Thoracic aorta (tissue), 2 donors: Measurements from ENCODE around the gene ALG2. TPM values are rescaled to one million over a fixed set of nuclear protein-coding genes. Genes with fewer than 3 reads are reported as not detected.

ENCODE experiments used
- ATAC-seq: fragments of 150-250 bp; one replicate; pipeline ENCODE4 v1.8.0; 2017; ENCODE audit warnings: low read depth; ENCODE audit not compliant: insufficient number of reproducible peaks, low FRiP score
- DNase-seq: peaks from one replicate; pipeline ENCODE4 v3.0.0-alpha.2; 2020; ENCODE audit warnings: low spot score
- H3K27ac ChIP-seq, 2 donors: fragments of 200-600 bp; sonication (generic); 1 replicate in 1 of 2; 2 replicates in 1 of 2; pipeline ENCODE4 v1.5.1; 2016; ENCODE audit warnings: mild to moderate bottlenecking in 2 of 2, moderate library complexity in 2 of 2
- H3K27me3 ChIP-seq: fragments of 200-600 bp; sonication (generic); replicated peaks from 2 replicates; pipeline ENCODE4 v1.6.0; 2016; ENCODE audit warnings: mild to moderate bottlenecking; ENCODE audit not compliant: insufficient read depth
- H3K36me3 ChIP-seq: fragments of 200-600 bp; sonication (generic); one replicate; pipeline ENCODE4 v1.5.1; 2016
- H3K4me1 ChIP-seq, 2 donors: fragments of 200-600 bp; sonication (generic); 1 replicate in 1 of 2; 2 replicates in 1 of 2; pipeline versions ENCODE4 v1.5.1 to v1.6.0; 2016; ENCODE audit warnings: low read depth in 2 of 2, mild to moderate bottlenecking in 1 of 2; ENCODE audit not compliant: control insufficient read depth in 1 of 2
- H3K4me3 ChIP-seq: fragments of 200-600 bp; sonication (generic); 2 replicates; pipeline ENCODE4 v1.5.1; 2016; ENCODE audit warnings: mild to moderate bottlenecking
- H3K9me3 ChIP-seq: fragments of 200-600 bp; sonication (generic); 2 replicates; pipeline ENCODE4 v1.5.1; 2016
- total RNA-seq, 2 donors: library from RNA; depleted of rRNA; stranded (reverse); fragments of >200 nt; gene quantifications; one replicate each; pipeline versions ENCODE4 v1.1.0 to v1.2.3, GENCODE V29; 2016
- TF ChIP-seq, protein P1 (sequence below): fragments of 200-600 bp; sonication (generic); IDR thresholded peaks from one replicate; pipeline ENCODE4 v1.5.1; 2019; ENCODE audit warnings: antibody characterized with exemption

ALG2 gene
- total RNA-seq, 2 donors from 2014 or later = 19.8 to 49.2 TPM

DNA sequence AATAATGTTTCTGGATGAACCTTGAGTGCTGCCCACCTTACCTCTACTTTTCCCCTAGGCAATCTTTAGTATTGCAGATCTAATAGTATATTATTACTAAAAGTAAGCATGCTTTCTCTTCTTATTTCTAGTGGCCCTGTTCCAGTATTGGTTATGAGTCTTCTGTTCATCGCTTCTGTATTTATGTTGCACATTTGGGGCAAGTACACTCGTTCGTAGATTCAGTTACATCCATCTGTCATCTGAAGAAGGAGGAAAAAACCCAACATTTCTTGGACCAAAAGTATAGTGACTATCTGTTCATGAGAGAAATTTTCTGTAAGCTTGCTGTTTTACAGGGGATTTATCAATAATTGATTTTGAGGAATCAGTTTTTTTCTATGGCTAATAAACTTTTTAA is 8.5 kb upstream of the ALG2 start:
- no peak for ATAC-seq
- no peaks in the 10 kb centered on the region for H3K9me3 ChIP-seq
- peaks cover 0 to 10% of the 10 kb centered on the region in 2 donors for H3K4me1 ChIP-seq
- TF ChIP-seq, protein P1, sequence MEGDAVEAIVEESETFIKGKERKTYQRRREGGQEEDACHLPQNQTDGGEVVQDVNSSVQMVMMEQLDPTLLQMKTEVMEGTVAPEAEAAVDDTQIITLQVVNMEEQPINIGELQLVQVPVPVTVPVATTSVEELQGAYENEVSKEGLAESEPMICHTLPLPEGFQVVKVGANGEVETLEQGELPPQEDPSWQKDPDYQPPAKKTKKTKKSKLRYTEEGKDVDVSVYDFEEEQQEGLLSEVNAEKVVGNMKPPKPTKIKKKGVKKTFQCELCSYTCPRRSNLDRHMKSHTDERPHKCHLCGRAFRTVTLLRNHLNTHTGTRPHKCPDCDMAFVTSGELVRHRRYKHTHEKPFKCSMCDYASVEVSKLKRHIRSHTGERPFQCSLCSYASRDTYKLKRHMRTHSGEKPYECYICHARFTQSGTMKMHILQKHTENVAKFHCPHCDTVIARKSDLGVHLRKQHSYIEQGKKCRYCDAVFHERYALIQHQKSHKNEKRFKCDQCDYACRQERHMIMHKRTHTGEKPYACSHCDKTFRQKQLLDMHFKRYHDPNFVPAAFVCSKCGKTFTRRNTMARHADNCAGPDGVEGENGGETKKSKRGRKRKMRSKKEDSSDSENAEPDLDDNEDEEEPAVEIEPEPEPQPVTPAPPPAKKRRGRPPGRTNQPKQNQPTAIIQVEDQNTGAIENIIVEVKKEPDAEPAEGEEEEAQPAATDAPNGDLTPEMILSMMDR = no peak
- H3K27ac ChIP-seq = no peak overlapping the region
- DNase-seq = no peak
- H3K4me3 ChIP-seq = no peak overlapping the region
- no peaks in the 10 kb centered on the region for H3K27me3 ChIP-seq
- H3K36me3 ChIP-seq = peaks cover 30% of the 10 kb centered on the region

DNA sequence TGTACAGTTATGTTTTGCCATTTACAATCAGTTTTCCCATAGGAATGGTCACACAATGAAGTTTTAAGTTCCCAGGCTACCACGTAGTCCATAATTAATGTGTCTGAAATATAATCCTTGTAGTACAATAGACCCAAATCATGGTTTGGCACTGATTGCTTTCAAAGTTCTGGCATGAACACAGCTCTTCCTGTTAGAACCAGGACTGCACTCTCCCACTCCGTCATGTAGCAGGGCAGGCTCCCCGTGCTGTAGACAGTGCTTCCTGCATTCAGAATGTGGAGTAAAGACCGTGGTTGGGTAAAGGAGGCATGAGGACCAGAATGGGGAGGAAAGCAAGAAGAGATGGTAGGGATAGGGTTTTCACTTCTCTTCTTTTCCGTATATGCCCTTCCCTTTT is 4.3 kb upstream of the ALG2 start:
- Histone ChIP-seq H3K9me3 (no peaks in the 10 kb centered on the region), H3K4me3 (no peak overlapping the region), H3K27ac (no peak overlapping the region), H3K36me3 (peaks cover 21% of the 10 kb centered on the region), H3K4me1 (peaks cover 17 to 36% of the 10 kb centered on the region in 2 donors), H3K27me3 (no peaks in the 10 kb centered on the region)
- TF ChIP-seq, protein P1 = no peak
- no peak for ATAC-seq
- no peak for DNase-seq

DNA sequence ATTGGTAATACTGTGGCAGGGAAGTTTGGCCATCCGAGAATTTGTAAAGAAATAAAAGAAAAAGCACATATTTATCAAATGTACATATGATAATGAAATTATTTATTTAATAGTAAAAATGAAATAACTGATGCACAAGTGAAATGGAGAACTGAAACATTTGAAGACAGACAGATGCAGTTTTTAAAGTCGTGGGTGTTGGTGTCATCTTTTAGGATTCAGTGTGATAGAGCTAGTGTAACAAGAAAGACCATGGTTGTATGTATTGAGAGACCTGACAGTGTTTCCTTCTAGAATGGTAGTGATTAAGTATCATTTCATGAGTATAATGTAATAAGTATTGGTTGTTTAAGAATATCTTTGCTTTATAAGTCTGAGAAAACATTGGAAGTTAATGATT is 2.7 kb upstream of the ALG2 start:
- ATAC-seq (no peak), DNase-seq (no peak)
- Histone ChIP-seq H3K4me3 (peak overlapping the region; percentile 11), H3K27me3 (no peaks in the 10 kb centered on the region), H3K4me1 (peaks cover 31 to 52% of the 10 kb centered on the region in 2 donors), H3K36me3 (peaks cover 11% of the 10 kb centered on the region), H3K27ac (no peak overlapping the region), H3K9me3 (no peaks in the 10 kb centered on the region)
- TF ChIP-seq, protein P1 = no peak

DNA sequence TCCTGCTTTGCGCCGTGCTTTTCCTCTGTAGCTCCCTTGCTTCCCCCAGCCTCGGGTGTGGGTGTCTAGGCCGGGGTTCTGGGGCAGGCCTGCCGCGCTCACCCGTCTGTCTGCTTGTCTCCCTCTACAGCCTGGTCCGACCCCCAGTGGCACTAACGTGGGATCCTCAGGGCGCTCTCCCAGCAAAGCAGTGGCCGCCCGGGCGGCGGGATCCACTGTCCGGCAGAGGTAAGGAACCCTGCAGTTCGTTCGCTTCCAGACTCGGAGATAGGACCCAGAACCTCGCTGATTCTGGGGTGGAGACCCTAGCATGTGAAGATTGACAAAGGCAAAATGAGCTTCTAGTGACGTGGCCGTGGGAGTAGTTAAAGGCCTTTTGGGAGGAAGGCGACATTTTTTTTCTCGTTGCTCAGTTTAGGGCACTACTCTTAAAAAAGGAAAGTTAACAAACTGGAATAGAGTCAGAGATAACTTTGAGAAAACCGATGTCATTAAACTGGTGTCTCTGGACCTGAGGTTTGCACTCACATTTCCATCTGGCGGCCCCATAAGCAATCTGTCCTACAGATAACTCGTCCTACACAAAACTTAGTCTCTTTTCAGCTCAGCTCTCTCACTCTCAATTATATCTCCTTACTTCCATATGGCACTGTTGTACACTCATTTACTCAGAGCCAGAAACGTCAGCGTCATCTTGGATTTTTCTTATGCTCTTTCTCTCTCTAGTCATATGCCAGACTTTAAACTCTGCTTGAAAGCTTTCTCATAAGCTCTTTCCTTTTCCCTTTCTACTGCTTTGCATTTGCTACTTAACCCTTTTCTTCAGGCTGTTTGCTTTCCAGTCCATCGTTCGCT is 901 bp upstream of the ALG2 start:
- no peak for ATAC-seq
- TF ChIP-seq, protein P1 = no peak

DNA sequence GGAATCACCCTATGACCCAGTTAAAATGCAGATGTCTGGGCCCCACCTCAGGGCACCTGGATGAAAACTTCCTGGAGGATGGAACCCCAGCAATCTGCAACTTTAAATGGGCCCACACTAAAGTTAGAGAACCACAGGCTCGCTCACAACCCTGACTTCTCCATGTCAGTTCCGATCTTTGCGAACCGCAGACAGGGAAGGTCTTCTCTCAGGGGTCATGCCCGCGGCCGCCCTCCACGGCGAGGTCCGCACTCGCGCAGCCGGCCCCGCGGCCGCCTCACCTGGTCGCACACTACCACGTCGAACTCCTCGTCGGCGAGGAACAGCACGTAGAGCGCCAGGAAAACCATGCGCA is 499 bp downstream of the ALG2 start:
- Histone ChIP-seq H3K36me3 (no peaks in the 10 kb centered on the region), H3K4me1 (peaks cover 31 to 49% of the 10 kb centered on the region in 2 donors), H3K9me3 (no peaks in the 10 kb centered on the region), H3K27me3 (no peaks in the 10 kb centered on the region), H3K4me3 (peak overlapping the region; percentile 99), H3K27ac (peak overlapping the region; percentile 78 to 95)
- TF ChIP-seq, protein P1 = no peak
- no peak for DNase-seq
- ATAC-seq = no peak

More for the DNA sequence above, 901 bp upstream of the ALG2 start:
- H3K27me3 ChIP-seq = no peaks in the 10 kb centered on the region
- DNase-seq = no peak
- peaks cover under 1% of the 10 kb centered on the region for H3K36me3 ChIP-seq
- no peaks in the 10 kb centered on the region for H3K9me3 ChIP-seq
- peak overlapping the region; percentile 78 to 95 for H3K27ac ChIP-seq
- H3K4me3 ChIP-seq = peak overlapping the region; percentile 99
- peaks cover 31 to 56% of the 10 kb centered on the region in 2 donors for H3K4me1 ChIP-seq
